Tibial nerve (tissue), 4 donors: ENCODE measurements around the gene MBD5. TPM values are rescaled to one million over a fixed set of nuclear protein-coding genes. Genes with fewer than 3 reads are reported as not detected.

Experiments
- DNase-seq, 2 donors: peaks; one replicate each; pipeline ENCODE4 v3.0.0-alpha.2; 2019; ENCODE audit warnings: low spot score in 2 of 2
- H3K27ac ChIP-seq, 4 donors: fragments of 200-600 bp; sonication (generic) in 3 of 4; one replicate each; pipeline ENCODE4 v1.5.1; 2017 to 2019; ENCODE audit warnings: mild to moderate bottlenecking in 1 of 4
- H3K27me3 ChIP-seq, 2 donors: fragments of 200-600 bp; sonication (generic) in 1 of 2; one replicate each; pipeline versions ENCODE4 v1.5.1 to v1.6.0; 2017 to 2019
- H3K36me3 ChIP-seq, 3 donors: fragments of 200-600 bp; sonication (generic); one replicate each; pipeline ENCODE4 v1.5.1; 2018 to 2019
- H3K4me1 ChIP-seq, 4 donors: fragments of 200-600 bp; sonication (generic) in 3 of 4; one replicate each; pipeline ENCODE4 v1.5.1; 2017 to 2019
- H3K4me3 ChIP-seq, 4 donors: fragments of 200-600 bp; sonication (generic) in 3 of 4; one replicate each; pipeline ENCODE4 v1.5.1; 2017 to 2019; ENCODE audit warnings: mild to moderate bottlenecking in 1 of 4, moderate library complexity in 1 of 4
- H3K9me3 ChIP-seq, 4 donors: fragments of 200-600 bp; sonication (generic) in 3 of 4; one replicate each; pipeline ENCODE4 v1.5.1; 2017 to 2019
- EP300 ChIP-seq, 2 donors: sonication (generic); formaldehyde crosslinking; IDR thresholded peaks; one replicate each; pipeline ENCODE4 v1.6.1; 2017; ENCODE audit warnings: antibody characterized with exemption in 2 of 2, mild to moderate bottlenecking in 1 of 2
- POLR2A ChIP-seq, 2 donors: fragments of 450-650 bp; IDR thresholded peaks; one replicate each; pipeline ENCODE4 v1.6.1; 2017; ENCODE audit warnings: antibody characterized with exemption in 2 of 2, mild to moderate bottlenecking in 2 of 2, moderate library complexity in 2 of 2
- WGBS, 2 donors: methylation state at CpG; one replicate each; pipeline ENCODE4 v1.1.5; 2018; 5-methylcytosine and 5-hydroxymethylcytosine counted together
- total RNA-seq, 4 donors: library from RNA; depleted of rRNA; stranded (reverse); fragments of >200 nt; gene quantifications; one replicate each; pipeline ENCODE4 v1.1.0, GENCODE V29; 2016
- TF ChIP-seq, protein P1 (sequence below), 5 experiments: fragments of 200-600 bp in 3 of 5; fragments of 450-650 bp in 2 of 5; sonication (generic) in 3 of 5; IDR thresholded peaks; one replicate each; pipeline ENCODE4 v1.5.1; 2016 to 2019; ENCODE audit warnings: antibody characterized with exemption in 5 of 5, mild to moderate bottlenecking in 3 of 5, moderate library complexity in 2 of 5

Gene MBD5
- total RNA-seq, 4 donors from 2014 or later, result 28.5 to 46.5 (median 40.9) TPM

DNA sequence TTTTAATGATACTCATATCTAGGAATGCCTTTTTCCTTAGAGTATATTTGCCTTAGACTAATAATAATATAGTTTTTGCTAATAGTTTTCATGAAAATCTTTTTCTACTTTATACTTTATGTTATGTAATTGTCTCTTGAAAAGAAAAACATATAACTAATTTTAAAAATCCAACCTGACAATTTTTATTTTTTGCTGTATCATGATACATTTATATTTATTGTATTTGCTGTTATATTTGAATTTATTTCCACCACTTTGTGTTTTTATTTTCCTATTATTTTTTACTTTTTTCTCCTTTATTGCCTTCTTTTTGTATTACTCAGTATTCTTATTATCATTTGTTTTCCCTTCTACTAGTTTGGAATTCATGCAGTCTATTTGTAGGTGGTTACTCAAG lies 85.4 kb downstream of the MBD5 start:
- H3K27ac ChIP-seq, result no peak overlapping the region
- H3K4me1 ChIP-seq, result peaks cover 0 to 5% (median 0%) of the 10 kb centered on the region in 4 donors
- H3K4me3 ChIP-seq, result no peak overlapping the region
- TF ChIP-seq POLR2A (IDR thresholded peaks at IDR 0.05), result no peak
- TF ChIP-seq, protein P1, sequence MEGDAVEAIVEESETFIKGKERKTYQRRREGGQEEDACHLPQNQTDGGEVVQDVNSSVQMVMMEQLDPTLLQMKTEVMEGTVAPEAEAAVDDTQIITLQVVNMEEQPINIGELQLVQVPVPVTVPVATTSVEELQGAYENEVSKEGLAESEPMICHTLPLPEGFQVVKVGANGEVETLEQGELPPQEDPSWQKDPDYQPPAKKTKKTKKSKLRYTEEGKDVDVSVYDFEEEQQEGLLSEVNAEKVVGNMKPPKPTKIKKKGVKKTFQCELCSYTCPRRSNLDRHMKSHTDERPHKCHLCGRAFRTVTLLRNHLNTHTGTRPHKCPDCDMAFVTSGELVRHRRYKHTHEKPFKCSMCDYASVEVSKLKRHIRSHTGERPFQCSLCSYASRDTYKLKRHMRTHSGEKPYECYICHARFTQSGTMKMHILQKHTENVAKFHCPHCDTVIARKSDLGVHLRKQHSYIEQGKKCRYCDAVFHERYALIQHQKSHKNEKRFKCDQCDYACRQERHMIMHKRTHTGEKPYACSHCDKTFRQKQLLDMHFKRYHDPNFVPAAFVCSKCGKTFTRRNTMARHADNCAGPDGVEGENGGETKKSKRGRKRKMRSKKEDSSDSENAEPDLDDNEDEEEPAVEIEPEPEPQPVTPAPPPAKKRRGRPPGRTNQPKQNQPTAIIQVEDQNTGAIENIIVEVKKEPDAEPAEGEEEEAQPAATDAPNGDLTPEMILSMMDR (IDR thresholded peaks at IDR 0.05), result no peak
- no peak for TF ChIP-seq EP300 (IDR thresholded peaks at IDR 0.05)
- peaks cover 0 to 9% (median 0%) of the 10 kb centered on the region in 3 donors for H3K36me3 ChIP-seq
- H3K9me3 ChIP-seq, result peaks cover 0 to 6% (median 0%) of the 10 kb centered on the region in 4 donors
- no peak for DNase-seq
- H3K27me3 ChIP-seq, result no peaks in the 10 kb centered on the region

DNA sequence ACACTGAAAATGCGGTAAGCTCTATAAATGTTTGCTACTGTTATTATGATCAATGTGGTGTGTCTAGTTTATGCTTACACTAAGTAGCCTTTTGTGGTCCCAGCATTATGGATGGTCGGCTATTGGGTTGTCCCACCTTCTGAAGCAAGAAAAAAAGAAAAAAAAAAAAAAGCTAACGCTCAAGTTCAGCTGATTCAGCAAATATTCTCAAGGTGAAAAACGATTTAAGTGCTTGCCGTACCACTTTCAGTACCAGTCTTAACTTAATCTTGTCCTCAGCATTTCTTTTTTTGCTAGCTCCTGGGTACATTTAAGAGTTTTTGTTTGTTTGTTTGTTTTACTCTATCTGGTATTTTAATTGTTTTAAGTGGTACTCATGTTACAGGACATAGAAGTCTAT lies 87.5 kb downstream of the MBD5 start:
- Histone ChIP-seq H3K27me3 (no peaks in the 10 kb centered on the region), H3K4me1 (peaks cover 0 to 5% (median 0%) of the 10 kb centered on the region in 4 donors), H3K9me3 (peaks cover 0 to 6% (median 0%) of the 10 kb centered on the region in 4 donors), H3K36me3 (peaks cover 0 to 9% (median 0%) of the 10 kb centered on the region in 3 donors), H3K4me3 (no peak overlapping the region), H3K27ac (no peak overlapping the region)
- DNase-seq, result no peak
- WGBS, 2 donors, result 97 to 98% methylated on average over 5 of the region's 5 CpGs
- TF ChIP-seq EP300 (IDR thresholded peaks at IDR 0.05) (no peak), POLR2A (IDR thresholded peaks at IDR 0.05) (no peak)
- TF ChIP-seq, protein P1 (IDR thresholded peaks at IDR 0.05), result no peak

DNA sequence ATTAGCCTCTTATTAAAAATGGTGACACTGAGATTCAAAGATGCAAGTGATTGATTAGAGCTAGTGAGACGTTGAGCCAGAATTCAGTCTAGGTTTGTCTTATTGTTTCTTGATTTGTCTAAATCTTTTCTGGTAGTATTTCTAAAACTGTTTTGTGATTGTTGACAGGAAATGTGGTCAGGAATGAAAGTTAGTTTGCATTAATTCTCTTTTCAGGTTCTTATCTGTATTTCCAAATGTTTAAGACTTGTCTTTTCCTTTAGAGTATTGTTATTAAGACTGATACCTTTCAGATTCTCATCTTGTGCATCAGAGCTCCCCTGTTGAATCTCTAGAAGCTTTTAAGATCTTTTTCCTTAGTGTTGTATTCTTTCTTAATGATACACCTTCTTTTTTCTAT lies 89.3 kb downstream of the MBD5 start:
- Histone ChIP-seq H3K4me1 (peaks cover 0 to 5% (median 0%) of the 10 kb centered on the region in 4 donors), H3K27me3 (no peaks in the 10 kb centered on the region), H3K36me3 (peaks cover 0 to 9% (median 0%) of the 10 kb centered on the region in 3 donors), H3K27ac (no peak overlapping the region), H3K9me3 (peaks cover 0 to 6% (median 0%) of the 10 kb centered on the region in 4 donors), H3K4me3 (no peak overlapping the region)
- DNase-seq, result no peak
- WGBS, 2 donors, result 75 to 77% methylated on average over 1 of the region's 1 CpG
- TF ChIP-seq, protein P1 (IDR thresholded peaks at IDR 0.05), result no peak
- TF ChIP-seq EP300 (IDR thresholded peaks at IDR 0.05) (no peak), POLR2A (IDR thresholded peaks at IDR 0.05) (no peak)

DNA sequence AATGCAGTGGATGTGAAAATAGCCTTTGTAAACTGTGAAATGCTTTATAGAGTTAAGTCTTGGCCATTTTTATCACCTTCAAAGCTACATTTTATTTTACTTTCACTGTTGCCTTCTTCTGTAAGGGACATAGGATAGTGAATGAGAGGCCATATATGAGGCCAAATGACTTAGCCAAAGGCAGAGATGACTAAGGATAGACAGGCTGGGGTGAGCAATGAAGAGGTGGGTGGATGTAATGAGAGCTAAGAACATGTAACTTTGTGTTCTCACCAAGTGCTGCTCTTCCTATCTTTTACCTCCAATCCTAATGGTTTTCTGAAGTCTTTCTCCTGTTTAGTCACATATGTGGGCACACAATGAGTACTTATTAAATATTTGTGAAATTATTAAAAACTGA lies 101.9 kb downstream of the MBD5 start:
- no peaks in the 10 kb centered on the region for H3K4me1 ChIP-seq
- no peaks in the 10 kb centered on the region for H3K27me3 ChIP-seq
- peaks cover 0 to 4% (median 0%) of the 10 kb centered on the region in 4 donors for H3K9me3 ChIP-seq
- H3K36me3 ChIP-seq, result peaks cover 0 to 16% (median 0%) of the 10 kb centered on the region in 3 donors
- H3K4me3 ChIP-seq, result no peak overlapping the region
- H3K27ac ChIP-seq, result no peak overlapping the region
- TF ChIP-seq EP300 (IDR thresholded peaks at IDR 0.05), result no peak
- TF ChIP-seq POLR2A (IDR thresholded peaks at IDR 0.05), result no peak
- TF ChIP-seq, protein P1 (IDR thresholded peaks at IDR 0.05), result no peak
- DNase-seq, result no peak

DNA sequence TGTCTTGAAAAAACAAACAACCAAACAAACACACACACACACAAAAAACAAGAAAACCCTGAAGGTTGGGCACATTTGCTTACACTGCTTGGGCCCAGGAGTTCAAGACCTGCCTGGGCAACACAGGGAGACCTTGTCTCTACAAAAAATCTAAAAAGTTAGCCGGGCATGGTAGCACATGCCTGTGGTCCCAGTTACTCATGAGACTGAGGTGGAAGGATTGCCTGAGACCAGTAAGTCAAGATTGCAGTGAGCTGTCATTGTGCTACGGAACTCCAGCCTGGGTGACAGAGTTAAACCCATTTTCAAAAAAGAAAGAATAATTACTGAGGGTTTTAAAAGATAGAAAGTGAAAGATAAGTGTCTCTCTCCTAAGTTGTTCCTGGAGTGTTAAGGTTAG lies 103.4 kb downstream of the MBD5 start:
- WGBS, 2 donors, result 89% methylated on average over 2 of the region's 2 CpGs
- TF ChIP-seq, protein P1 (IDR thresholded peaks at IDR 0.05), result no peak
- TF ChIP-seq POLR2A (IDR thresholded peaks at IDR 0.05) (no peak), EP300 (IDR thresholded peaks at IDR 0.05) (no peak)
- H3K9me3 ChIP-seq, result peaks cover 0 to 4% (median 0%) of the 10 kb centered on the region in 4 donors
- DNase-seq, result no peak
- H3K4me3 ChIP-seq, result no peak overlapping the region
- no peaks in the 10 kb centered on the region for H3K4me1 ChIP-seq
- H3K36me3 ChIP-seq, result peaks cover 0 to 5% (median 0%) of the 10 kb centered on the region in 3 donors
- no peak overlapping the region for H3K27ac ChIP-seq
- no peaks in the 10 kb centered on the region for H3K27me3 ChIP-seq
